Neutrophil (primary cell): ENCODE measurements around the gene DAPL1.

Experiments used
- H3K27ac ChIP-seq: fragments of 200-600 bp; sonication (generic); 2 replicates; pipeline ENCODE4 v1.5.1; 2016; ENCODE audit warnings: mild to moderate bottlenecking, moderate library complexity
- H3K27me3 ChIP-seq: fragments of 200-600 bp; sonication (generic); 2 replicates; pipeline ENCODE4 v1.6.0; 2016; ENCODE audit warnings: mild to moderate bottlenecking
- H3K36me3 ChIP-seq: fragments of 200-600 bp; sonication (generic); 2 replicates; pipeline ENCODE4 v1.5.1; 2017
- H3K4me1 ChIP-seq, 2 experiments: fragments of 200-600 bp in 1 of 2; sonication (generic) in 1 of 2; 1 replicate in 1 of 2; 2 replicates in 1 of 2; pipeline versions ENCODE4 v1.5.1 to v1.6.1; 2013 to 2016; ENCODE audit warnings: low read depth in 1 of 2, low read length in 1 of 2, mild to moderate bottlenecking in 1 of 2, moderate library complexity in 1 of 2; ENCODE audit not compliant: control insufficient read depth in 1 of 2, insufficient read depth in 1 of 2
- H3K4me3 ChIP-seq, 2 experiments: fragments of 200-600 bp in 1 of 2; sonication (generic) in 1 of 2; 1 replicate in 1 of 2; 2 replicates in 1 of 2; pipeline ENCODE4 v1.5.1; 2013 to 2016; ENCODE audit warnings: low read depth in 1 of 2, low read length in 1 of 2, mild to moderate bottlenecking in 1 of 2, moderate library complexity in 1 of 2
- H3K9me3 ChIP-seq: fragments of 200-600 bp; sonication (generic); 2 replicates; pipeline ENCODE4 v1.5.1; 2016
- TF ChIP-seq, protein P1 (sequence below): fragments of 200-600 bp; sonication (generic); IDR thresholded peaks from 2 replicates; pipeline ENCODE4 v1.5.1; 2016; ENCODE audit warnings: antibody characterized with exemption

DAPL1 gene

DNA sequence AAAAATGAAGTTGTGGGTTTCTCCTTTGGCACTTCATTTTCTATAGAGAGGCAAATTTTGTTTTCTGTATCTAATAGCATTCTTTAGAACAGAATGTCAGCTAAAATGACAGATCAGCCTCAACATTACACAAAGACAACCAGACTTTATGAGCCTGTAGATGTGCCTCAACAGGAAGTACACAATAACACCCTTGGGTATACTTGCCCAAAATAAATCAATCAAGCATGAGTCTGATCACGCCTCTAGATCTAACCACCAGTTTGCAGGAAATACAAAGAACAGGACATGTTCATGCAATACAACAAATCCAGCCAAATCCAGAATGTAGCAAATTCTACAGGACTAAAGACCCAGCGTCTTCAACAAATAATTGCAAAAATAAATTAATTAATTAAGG is 11.2 kb upstream of the DAPL1 start:
- Histone ChIP-seq H3K27ac (no peak overlapping the region), H3K9me3 (no peaks in the 10 kb centered on the region), H3K36me3 (no peaks in the 10 kb centered on the region), H3K27me3 (no peaks in the 10 kb centered on the region), H3K4me1 (no peaks in the 10 kb centered on the region), H3K4me3 (no peak overlapping the region)
- TF ChIP-seq, protein P1, sequence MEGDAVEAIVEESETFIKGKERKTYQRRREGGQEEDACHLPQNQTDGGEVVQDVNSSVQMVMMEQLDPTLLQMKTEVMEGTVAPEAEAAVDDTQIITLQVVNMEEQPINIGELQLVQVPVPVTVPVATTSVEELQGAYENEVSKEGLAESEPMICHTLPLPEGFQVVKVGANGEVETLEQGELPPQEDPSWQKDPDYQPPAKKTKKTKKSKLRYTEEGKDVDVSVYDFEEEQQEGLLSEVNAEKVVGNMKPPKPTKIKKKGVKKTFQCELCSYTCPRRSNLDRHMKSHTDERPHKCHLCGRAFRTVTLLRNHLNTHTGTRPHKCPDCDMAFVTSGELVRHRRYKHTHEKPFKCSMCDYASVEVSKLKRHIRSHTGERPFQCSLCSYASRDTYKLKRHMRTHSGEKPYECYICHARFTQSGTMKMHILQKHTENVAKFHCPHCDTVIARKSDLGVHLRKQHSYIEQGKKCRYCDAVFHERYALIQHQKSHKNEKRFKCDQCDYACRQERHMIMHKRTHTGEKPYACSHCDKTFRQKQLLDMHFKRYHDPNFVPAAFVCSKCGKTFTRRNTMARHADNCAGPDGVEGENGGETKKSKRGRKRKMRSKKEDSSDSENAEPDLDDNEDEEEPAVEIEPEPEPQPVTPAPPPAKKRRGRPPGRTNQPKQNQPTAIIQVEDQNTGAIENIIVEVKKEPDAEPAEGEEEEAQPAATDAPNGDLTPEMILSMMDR, result no peak

DNA sequence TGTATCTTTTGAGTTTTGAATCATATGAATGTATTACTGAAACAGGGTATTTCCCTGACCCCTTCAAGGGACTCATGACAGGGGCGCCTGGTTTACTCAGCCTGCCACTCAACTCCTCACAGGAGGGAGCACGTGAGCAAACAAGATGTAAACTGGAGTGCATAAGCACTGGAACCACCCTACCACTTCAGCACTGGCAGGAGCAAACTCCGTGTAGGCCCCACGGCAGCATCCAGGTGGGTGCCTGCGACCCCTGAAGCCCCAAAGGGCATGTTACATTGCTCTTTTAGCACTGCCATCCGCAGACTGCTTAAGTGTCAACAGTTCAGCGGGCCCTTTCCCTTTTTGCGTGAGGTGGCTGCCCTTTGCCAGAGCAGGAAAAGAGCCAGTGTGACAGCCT is 8.2 kb upstream of the DAPL1 start:
- no peaks in the 10 kb centered on the region for H3K27me3 ChIP-seq
- H3K36me3 ChIP-seq, result no peaks in the 10 kb centered on the region
- no peaks in the 10 kb centered on the region for H3K4me1 ChIP-seq
- no peak overlapping the region for H3K4me3 ChIP-seq
- TF ChIP-seq, protein P1, result no peak
- no peaks in the 10 kb centered on the region for H3K9me3 ChIP-seq
- H3K27ac ChIP-seq, result no peak overlapping the region

DNA sequence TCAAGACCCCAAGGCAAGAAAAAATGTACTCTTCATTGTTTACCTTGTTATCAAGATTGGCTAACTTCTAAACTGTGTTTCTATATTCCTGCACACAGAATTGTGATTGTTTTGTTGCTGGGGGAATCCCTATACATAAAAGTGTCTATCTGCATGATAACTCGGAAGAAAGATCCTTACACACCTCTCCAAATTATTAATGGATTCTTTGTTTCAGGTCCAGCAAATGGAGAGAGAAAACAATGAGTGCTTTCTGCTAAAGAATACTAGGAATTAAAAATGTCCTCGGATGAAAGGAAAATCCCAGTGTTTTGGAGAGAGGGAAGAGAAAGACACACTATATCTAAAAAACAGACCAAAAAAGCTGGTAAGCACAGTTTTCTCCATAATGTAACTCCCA is 6.2 kb upstream of the DAPL1 start:
- TF ChIP-seq, protein P1, result no peak
- Histone ChIP-seq H3K27ac (no peak overlapping the region), H3K4me3 (no peak overlapping the region), H3K36me3 (no peaks in the 10 kb centered on the region), H3K9me3 (no peaks in the 10 kb centered on the region), H3K4me1 (no peaks in the 10 kb centered on the region), H3K27me3 (no peaks in the 10 kb centered on the region)

DNA sequence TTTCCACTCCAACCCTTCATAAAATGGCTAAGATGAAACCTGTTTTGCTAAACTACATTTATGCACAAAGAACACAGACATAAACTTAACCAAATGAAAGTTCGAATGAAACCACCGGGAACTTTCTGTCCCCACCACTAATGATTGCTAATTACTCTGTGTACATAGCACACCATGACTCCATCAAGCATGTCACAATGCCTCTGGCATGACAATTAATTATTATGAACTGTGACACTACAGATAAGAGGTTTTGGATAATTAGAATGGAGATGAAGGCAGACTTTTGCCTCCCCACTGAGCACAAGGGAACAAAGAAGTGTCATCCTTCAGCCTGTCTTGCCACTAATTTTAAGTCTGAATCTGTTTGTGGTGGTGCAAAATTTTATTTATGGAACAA is 1.5 kb downstream of the DAPL1 start:
- H3K27ac ChIP-seq, result no peak overlapping the region

DNA sequence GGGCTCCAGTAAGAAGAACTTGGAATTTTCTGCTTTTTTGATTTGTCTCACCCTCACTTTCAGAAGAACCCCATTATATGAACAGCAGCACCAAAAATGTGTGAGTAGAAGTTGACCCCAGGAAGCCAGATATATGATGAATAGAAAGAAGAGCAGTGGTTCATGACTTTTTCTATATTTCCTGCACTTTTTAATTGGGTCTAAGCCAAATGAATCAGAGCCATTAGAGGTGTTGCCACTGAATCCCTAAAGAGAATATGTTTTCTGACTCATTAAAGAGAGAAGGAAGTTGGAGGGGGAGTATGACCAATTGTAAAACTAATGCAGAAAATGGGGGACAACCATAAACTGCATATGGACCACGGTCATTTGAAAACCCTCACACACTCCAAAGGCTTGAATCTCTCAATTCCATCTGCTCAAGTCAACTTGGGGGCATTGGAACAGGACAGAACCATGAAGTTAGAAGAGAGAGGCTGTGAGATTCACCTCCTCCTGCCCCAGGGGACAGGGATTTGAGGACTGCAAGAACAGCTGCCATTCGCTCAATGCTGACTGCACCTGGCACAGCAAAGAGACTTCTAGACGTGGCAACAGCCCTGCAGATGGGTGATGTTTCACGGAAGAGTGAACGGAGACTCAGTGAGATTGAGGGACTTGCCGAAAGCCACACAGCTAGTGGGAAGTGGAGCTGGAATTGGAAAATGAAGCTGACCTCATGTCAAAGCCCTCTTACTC is 3.0 kb downstream of the DAPL1 start:
- Histone ChIP-seq H3K27ac (no peak overlapping the region), H3K4me1 (no peaks in the 10 kb centered on the region), H3K27me3 (no peaks in the 10 kb centered on the region), H3K36me3 (no peaks in the 10 kb centered on the region), H3K9me3 (no peaks in the 10 kb centered on the region), H3K4me3 (no peak overlapping the region)
- TF ChIP-seq, protein P1, result no peak

More for the DNA sequence above, 1.5 kb downstream of the DAPL1 start:
- Histone ChIP-seq H3K4me3 (no peak overlapping the region), H3K27me3 (no peaks in the 10 kb centered on the region), H3K36me3 (no peaks in the 10 kb centered on the region), H3K4me1 (no peaks in the 10 kb centered on the region), H3K9me3 (no peaks in the 10 kb centered on the region)
- TF ChIP-seq, protein P1, result no peak
